Neural progenitor cell (in vitro differentiated cells): ENCODE measurements around the gene STAG1. TPM values are rescaled to one million over a fixed set of nuclear protein-coding genes. Genes with fewer than 3 reads are reported as not detected.
"Not testable (repeated sequence)": the region's sequence is repeated elsewhere in the genome, so short reads cannot be mapped to it uniquely, and the experiment has no call there.

Experiments
- DNase-seq: peaks from one replicate; pipeline ENCODE4 v3.0.0-alpha.2; 2016; ENCODE audit warnings: low spot score
- H2AFZ ChIP-seq: fragments of 200-600 bp; sonication (generic); replicated peaks from 2 replicates; pipeline ENCODE4 v1.6.1; 2016; ENCODE audit warnings: antibody characterized with exemption
- H3F3A ChIP-seq: fragments of 200-600 bp; sonication (generic); 2 replicates; pipeline ENCODE4 v1.6.1; 2016; ENCODE audit warnings: antibody characterized with exemption, low read depth
- H3K27ac ChIP-seq: fragments of 200-600 bp; sonication (generic); 2 replicates; pipeline ENCODE4 v1.5.1; 2016; ENCODE audit warnings: mild to moderate bottlenecking
- H3K27me3 ChIP-seq: fragments of 200-600 bp; sonication (generic); 2 replicates; pipeline ENCODE4 v1.6.1; 2016; ENCODE audit warnings: mild to moderate bottlenecking, moderate library complexity
- H3K36me3 ChIP-seq: fragments of 200-600 bp; sonication (generic); 2 replicates; pipeline ENCODE4 v1.5.1; 2016
- H3K4me1 ChIP-seq: fragments of 200-600 bp; sonication (generic); 2 replicates; pipeline ENCODE4 v1.6.1; 2016; ENCODE audit warnings: mixed run types
- H3K4me2 ChIP-seq: fragments of 200-600 bp; sonication (generic); 2 replicates; pipeline ENCODE4 v1.6.1; 2016
- H3K4me3 ChIP-seq: fragments of 200-600 bp; sonication (generic); 2 replicates; pipeline ENCODE4 v1.5.1; 2016
- H3K79me2 ChIP-seq: fragments of 200-600 bp; sonication (generic); 2 replicates; pipeline ENCODE4 v1.6.1; 2016; ENCODE audit warnings: low read depth
- H3K9ac ChIP-seq: fragments of 200-600 bp; sonication (generic); 2 replicates; pipeline ENCODE4 v1.6.1; 2016
- H3K9me3 ChIP-seq: fragments of 200-600 bp; sonication (generic); 2 replicates; pipeline ENCODE4 v1.5.1; 2016; ENCODE audit warnings: low read depth
- H4K20me1 ChIP-seq: fragments of 200-600 bp; sonication (generic); 2 replicates; pipeline ENCODE4 v1.6.1; 2016; ENCODE audit warnings: low read depth
- H3K27ac Mint-ChIP-seq: 3 replicates; pipeline ENCODE4 v1.8.0; 2021; ENCODE audit warnings: mixed read lengths
- H3K27me3 Mint-ChIP-seq: 2 replicates; pipeline ENCODE4 v1.8.0; 2022; ENCODE audit warnings: low read depth, mild to moderate bottlenecking, inconsistent platforms, moderate library complexity, mixed read lengths; ENCODE audit not compliant: insufficient read depth
- H3K36me3 Mint-ChIP-seq: 3 replicates; pipeline ENCODE4 v1.8.0; 2021; ENCODE audit warnings: mixed read lengths
- H3K4me1 Mint-ChIP-seq: 3 replicates; pipeline ENCODE4 v1.8.0; 2021; ENCODE audit warnings: mixed read lengths
- H3K4me3 Mint-ChIP-seq: 3 replicates; pipeline ENCODE4 v1.8.0; 2021; ENCODE audit warnings: mild to moderate bottlenecking, moderate library complexity, mixed read lengths
- H3K9me3 Mint-ChIP-seq: 3 replicates; pipeline ENCODE4 v1.8.0; 2020; ENCODE audit warnings: mixed read lengths
- EZH2 ChIP-seq: fragments of 200-600 bp; sonication (generic); IDR thresholded peaks from 2 replicates; pipeline ENCODE4 v1.6.1; 2017; ENCODE audit warnings: antibody characterized with exemption, mild to moderate bottlenecking, moderate library complexity
- EZH2phosphoT487 ChIP-seq: fragments of 200-600 bp; sonication (generic); IDR thresholded peaks from 2 replicates; pipeline ENCODE4 v1.6.1; 2017; ENCODE audit warnings: antibody characterized with exemption
- total RNA-seq: library from RNA; depleted of rRNA; stranded (reverse); fragments of >200 nt; gene quantifications from 2 replicates; pipeline ENCODE4 v1.2.3, GENCODE V29; 2015; ENCODE audit warnings: low replicate concordance
- TF ChIP-seq, protein P1 (sequence below): fragments of 200-600 bp; sonication (generic); IDR thresholded peaks from 2 replicates; pipeline ENCODE4 v1.5.1; 2017; ENCODE audit warnings: antibody characterized with exemption, mild to moderate bottlenecking

STAG1 gene
- total RNA-seq, 1 donor from 2014 or later, result 38.3 TPM

DNA sequence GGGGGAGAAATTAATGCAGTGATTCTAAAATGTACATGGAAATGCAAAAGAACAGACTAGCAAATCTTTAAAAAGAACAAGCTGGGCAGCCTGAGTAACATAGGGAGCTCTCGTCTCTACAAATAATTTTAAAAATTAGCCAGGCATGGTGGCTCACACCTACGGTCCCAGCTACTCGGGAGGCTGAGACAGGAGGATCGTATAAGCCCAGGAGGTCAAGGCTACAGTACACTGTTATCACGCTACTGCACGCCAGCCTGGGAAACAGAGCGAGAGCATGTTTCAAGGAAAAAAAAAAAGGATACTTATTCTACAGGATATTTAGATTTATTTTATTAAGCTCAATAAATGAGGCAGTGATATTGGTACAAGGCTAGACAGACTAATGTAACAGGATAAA is 40.9 kb downstream of the STAG1 start:
- Mint-ChIP-seq H3K27me3 (no peaks in the 10 kb centered on the region), H3K4me1 (no peaks in the 10 kb centered on the region), H3K36me3 (peaks cover 29% of the 10 kb centered on the region), H3K27ac (no peak overlapping the region), H3K4me3 (no peak overlapping the region), H3K9me3 (peaks cover 2% of the 10 kb centered on the region)
- Histone ChIP-seq H3K4me1 (no peaks in the 10 kb centered on the region), H3F3A (no peaks in the 10 kb centered on the region), H3K27ac (no peak overlapping the region), H3K9ac (no peak overlapping the region), H2AFZ (no peak overlapping the region), H3K79me2 (peaks cover 95% of the 10 kb centered on the region), H3K4me2 (no peak overlapping the region), H3K9me3 (no peaks in the 10 kb centered on the region), H4K20me1 (no peaks in the 10 kb centered on the region), H3K4me3 (no peak overlapping the region), H3K36me3 (no peaks in the 10 kb centered on the region), H3K27me3 (no peaks in the 10 kb centered on the region)
- TF ChIP-seq EZH2, result no peak
- no peak for TF ChIP-seq EZH2phosphoT487
- TF ChIP-seq, protein P1, sequence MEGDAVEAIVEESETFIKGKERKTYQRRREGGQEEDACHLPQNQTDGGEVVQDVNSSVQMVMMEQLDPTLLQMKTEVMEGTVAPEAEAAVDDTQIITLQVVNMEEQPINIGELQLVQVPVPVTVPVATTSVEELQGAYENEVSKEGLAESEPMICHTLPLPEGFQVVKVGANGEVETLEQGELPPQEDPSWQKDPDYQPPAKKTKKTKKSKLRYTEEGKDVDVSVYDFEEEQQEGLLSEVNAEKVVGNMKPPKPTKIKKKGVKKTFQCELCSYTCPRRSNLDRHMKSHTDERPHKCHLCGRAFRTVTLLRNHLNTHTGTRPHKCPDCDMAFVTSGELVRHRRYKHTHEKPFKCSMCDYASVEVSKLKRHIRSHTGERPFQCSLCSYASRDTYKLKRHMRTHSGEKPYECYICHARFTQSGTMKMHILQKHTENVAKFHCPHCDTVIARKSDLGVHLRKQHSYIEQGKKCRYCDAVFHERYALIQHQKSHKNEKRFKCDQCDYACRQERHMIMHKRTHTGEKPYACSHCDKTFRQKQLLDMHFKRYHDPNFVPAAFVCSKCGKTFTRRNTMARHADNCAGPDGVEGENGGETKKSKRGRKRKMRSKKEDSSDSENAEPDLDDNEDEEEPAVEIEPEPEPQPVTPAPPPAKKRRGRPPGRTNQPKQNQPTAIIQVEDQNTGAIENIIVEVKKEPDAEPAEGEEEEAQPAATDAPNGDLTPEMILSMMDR, result no peak
- DNase-seq, result no peak

DNA sequence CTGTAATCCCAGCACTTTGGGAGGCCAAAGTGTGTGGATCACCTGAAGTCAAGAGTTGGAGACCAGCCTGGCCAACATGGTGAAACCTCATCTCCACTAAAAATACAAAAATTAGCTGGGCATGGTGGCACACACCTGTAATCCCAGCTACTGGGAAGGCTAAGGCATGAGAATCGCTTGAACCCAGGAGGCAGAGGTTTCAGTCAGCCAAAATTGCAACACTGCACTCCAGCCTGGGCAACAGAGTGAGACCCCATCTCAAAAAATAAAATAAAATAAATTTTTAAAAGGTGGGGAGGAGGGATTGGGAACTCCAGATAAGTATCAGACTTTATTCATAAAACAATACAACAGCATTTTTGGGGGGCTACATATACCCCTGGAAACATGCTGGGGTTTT is 42.4 kb downstream of the STAG1 start:
- not testable (repeated sequence) for H3K27ac Mint-ChIP-seq, H3K4me1 ChIP-seq, H3K9ac ChIP-seq, H2AFZ ChIP-seq, H3K27ac ChIP-seq, DNase-seq, H3K27me3 ChIP-seq, H4K20me1 ChIP-seq, H3K9me3 ChIP-seq, H3F3A ChIP-seq, H3K4me3 Mint-ChIP-seq, H3K36me3 ChIP-seq, H3K4me1 Mint-ChIP-seq, H3K27me3 Mint-ChIP-seq, H3K4me3 ChIP-seq, H3K4me2 ChIP-seq
- peaks cover 96% of the 10 kb centered on the region for H3K79me2 ChIP-seq
- Mint-ChIP-seq H3K36me3 (peaks cover 38% of the 10 kb centered on the region), H3K9me3 (peaks cover 12% of the 10 kb centered on the region)

DNA sequence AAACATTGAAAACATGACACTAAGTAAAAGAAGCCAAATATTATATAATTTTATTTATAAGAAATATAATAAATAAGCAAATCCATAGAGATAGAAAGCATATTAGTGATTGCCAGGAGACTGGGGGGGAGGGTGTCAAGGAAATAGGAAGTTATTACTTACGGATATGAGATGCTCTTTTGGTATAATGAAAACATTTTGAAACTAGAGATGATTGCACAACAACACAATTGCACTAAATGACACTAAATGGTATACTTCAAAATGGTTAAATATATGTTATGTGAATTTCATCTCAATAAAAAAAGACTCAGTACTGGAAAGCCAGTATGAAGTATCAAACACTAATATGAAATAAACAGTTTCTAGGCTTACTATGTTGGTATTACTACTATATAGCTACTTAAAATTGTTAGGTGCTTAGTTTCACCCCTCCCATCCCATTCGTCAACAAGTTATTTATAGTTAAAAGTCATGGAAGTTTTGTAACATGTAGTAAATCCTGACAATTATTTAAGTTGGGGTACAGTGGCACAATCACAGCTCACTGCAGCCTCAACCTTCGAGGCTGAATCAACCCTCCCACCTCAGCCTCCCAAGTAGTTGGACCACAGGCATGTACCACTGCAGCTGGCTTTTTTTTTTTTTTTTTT is 43.7 kb downstream of the STAG1 start:
- H3K79me2 ChIP-seq, result peaks cover 96% of the 10 kb centered on the region
- H4K20me1 ChIP-seq, result no peaks in the 10 kb centered on the region
- H3K4me1 ChIP-seq, result no peaks in the 10 kb centered on the region
- H3K4me2 ChIP-seq, result no peak overlapping the region
- H2AFZ ChIP-seq, result no peak overlapping the region
- Mint-ChIP-seq H3K9me3 (peaks cover 16% of the 10 kb centered on the region), H3K27me3 (peaks cover 2% of the 10 kb centered on the region), H3K4me1 (no peaks in the 10 kb centered on the region), H3K4me3 (no peak overlapping the region), H3K36me3 (peaks cover 38% of the 10 kb centered on the region), H3K27ac (no peak overlapping the region)
- no peaks in the 10 kb centered on the region for H3K9me3 ChIP-seq
- H3K27me3 ChIP-seq, result no peaks in the 10 kb centered on the region
- no peak overlapping the region for H3K9ac ChIP-seq
- no peak overlapping the region for H3K27ac ChIP-seq
- DNase-seq, result no peak
- no peak overlapping the region for H3K4me3 ChIP-seq
- TF ChIP-seq, protein P1, result no peak
- TF ChIP-seq EZH2 (no peak), EZH2phosphoT487 (no peak)
- no peaks in the 10 kb centered on the region for H3K36me3 ChIP-seq
- no peaks in the 10 kb centered on the region for H3F3A ChIP-seq

DNA sequence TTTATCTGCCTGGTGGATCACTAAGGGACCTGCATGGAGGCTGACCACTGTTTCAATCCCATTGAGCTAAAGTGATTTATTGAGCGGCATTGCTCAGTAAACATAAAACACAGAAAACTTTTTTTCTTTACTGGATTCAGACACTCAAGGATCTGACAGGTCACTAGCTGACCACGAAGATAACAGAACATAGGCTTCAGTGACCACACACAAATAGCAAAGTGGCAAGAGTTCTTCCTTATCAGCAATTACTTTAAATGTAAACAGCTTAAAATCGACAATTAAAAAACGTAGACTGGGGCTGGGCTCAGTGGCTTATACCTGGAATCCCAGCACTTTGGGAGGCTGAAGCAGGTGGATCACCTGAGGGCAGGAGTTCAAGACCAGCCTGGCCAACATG is 48.7 kb downstream of the STAG1 start:
- no peaks in the 10 kb centered on the region for H3K4me1 Mint-ChIP-seq
- peaks cover 38% of the 10 kb centered on the region for H3K9me3 Mint-ChIP-seq
- Histone ChIP-seq H3K4me1 (peaks cover 14% of the 10 kb centered on the region), H2AFZ (no peak overlapping the region), H3K36me3 (no peaks in the 10 kb centered on the region), H3K27ac (no peak overlapping the region), H3K4me3 (no peak overlapping the region), H3K9ac (no peak overlapping the region), H4K20me1 (no peaks in the 10 kb centered on the region), H3K9me3 (no peaks in the 10 kb centered on the region), H3K79me2 (peaks cover 100% of the 10 kb centered on the region), H3K4me2 (no peak overlapping the region), H3F3A (no peaks in the 10 kb centered on the region), H3K27me3 (no peaks in the 10 kb centered on the region)
- no peak overlapping the region for H3K27ac Mint-ChIP-seq
- H3K27me3 Mint-ChIP-seq, result peaks cover 2% of the 10 kb centered on the region
- peaks cover 40% of the 10 kb centered on the region for H3K36me3 Mint-ChIP-seq
- TF ChIP-seq, protein P1, result no peak
- TF ChIP-seq EZH2phosphoT487, result no peak
- no peak for TF ChIP-seq EZH2
- DNase-seq, result no peak
- H3K4me3 Mint-ChIP-seq, result no peak overlapping the region
